ENCODE results near the gene ZNF302.

The ZNF302 gene

GRCh38 chr19:34733266-34733745, 55.8 kb downstream of the ZNF302 start:
- no peak for DNase-seq

GRCh38 chr19:34733746-34734536, 56.5 kb downstream of the ZNF302 start, which contains the start of gene ZNF181:
ZNF181 (plus strand) TSS chr19:34734243; CDS start chr19:34735038, 795 bp downstream.
- DNase-seq = peak; percentile 31

- DNase-seq = no peak
These were observed 57.1 kb downstream of the ZNF302 start for GRCh38 chr19:34734537-34735103.
